GM23338 (cell line): ENCODE data around the gene EEF2K. TPM values are rescaled to one million over a fixed set of nuclear protein-coding genes. Genes with fewer than 3 reads are reported as not detected.

ENCODE experiments used
- ATAC-seq: fragments of 200-7000 bp; cut with Tn5 transposase; 3 replicates; pipeline ENCODE4 v1.9.1; 2020
- DNase-seq: peaks from one replicate; pipeline ENCODE4 v3.0.0-alpha.2; 2015; ENCODE audit warnings: low spot score
- H2AFZ ChIP-seq: fragments of 200-600 bp; sonication (generic); 2 replicates; pipeline ENCODE4 v1.8.0; 2016; ENCODE audit warnings: antibody characterized with exemption, mild to moderate bottlenecking, moderate library complexity
- H3F3A ChIP-seq: fragments of 200-600 bp; sonication (generic); replicated peaks from 2 replicates; pipeline ENCODE4 v1.8.0; 2017; ENCODE audit warnings: antibody characterized with exemption, mixed run types, low read depth
- H3K27ac ChIP-seq: fragments of 200-600 bp; sonication (generic); 2 replicates; pipeline ENCODE4 v1.6.1; 2016; ENCODE audit warnings: low read depth
- H3K27me3 ChIP-seq: fragments of 200-600 bp; sonication (generic); 2 replicates; pipeline ENCODE4 v1.8.0; 2016; ENCODE audit warnings: mild to moderate bottlenecking, mixed run types, moderate library complexity; ENCODE audit not compliant: insufficient read depth
- H3K36me3 ChIP-seq: fragments of 200-600 bp; sonication (generic); 2 replicates; pipeline ENCODE4 v1.8.0; 2016; ENCODE audit warnings: mild to moderate bottlenecking; ENCODE audit not compliant: insufficient read depth
- H3K4me1 ChIP-seq: fragments of 200-600 bp; sonication (generic); 2 replicates; pipeline ENCODE4 v1.8.0; 2016; ENCODE audit warnings: mild to moderate bottlenecking, moderate library complexity; ENCODE audit not compliant: insufficient read depth
- H3K4me2 ChIP-seq: fragments of 200-600 bp; sonication (generic); 2 replicates; pipeline ENCODE4 v1.7.1; 2017; ENCODE audit warnings: mixed run types
- H3K4me3 ChIP-seq: fragments of 200-600 bp; sonication (generic); 2 replicates; pipeline ENCODE4 v1.6.1; 2016; ENCODE audit warnings: mixed run types
- H3K79me2 ChIP-seq: fragments of 200-600 bp; sonication (generic); replicated peaks from 2 replicates; pipeline ENCODE4 v1.8.0; 2017; ENCODE audit warnings: mild to moderate bottlenecking; ENCODE audit not compliant: insufficient read depth
- H3K9me2 ChIP-seq: fragments of 200-600 bp; sonication (generic); 2 replicates; pipeline ENCODE4 v1.8.0; 2017; ENCODE audit not compliant: insufficient read depth
- H4K20me1 ChIP-seq: fragments of 200-600 bp; sonication (generic); replicated peaks from 2 replicates; pipeline ENCODE4 v1.8.0; 2017; ENCODE audit warnings: mild to moderate bottlenecking; ENCODE audit not compliant: insufficient read depth
- H3K27ac Mint-ChIP-seq: 2 replicates; pipeline ENCODE4 v1.8.0; 2020; ENCODE audit warnings: inconsistent platforms, mild to moderate bottlenecking, moderate library complexity, mixed read lengths
- H3K27me3 Mint-ChIP-seq: 3 replicates; pipeline ENCODE4 v1.8.0; 2022; ENCODE audit warnings: low read depth, mild to moderate bottlenecking, moderate library complexity, mixed read lengths, inconsistent platforms; ENCODE audit not compliant: insufficient read depth, poor library complexity
- H3K36me3 Mint-ChIP-seq: 3 replicates; pipeline ENCODE4 v1.8.0; 2021; ENCODE audit warnings: low read depth, mild to moderate bottlenecking, inconsistent platforms, moderate library complexity, mixed read lengths
- H3K4me1 Mint-ChIP-seq: 3 replicates; pipeline ENCODE4 v1.8.0; 2020; ENCODE audit warnings: mild to moderate bottlenecking, inconsistent platforms, mixed read lengths
- H3K4me3 Mint-ChIP-seq: 3 replicates; pipeline ENCODE4 v1.8.0; 2021; ENCODE audit warnings: moderate library complexity, mild to moderate bottlenecking, inconsistent platforms, mixed read lengths
- H3K9me3 Mint-ChIP-seq: 3 replicates; pipeline ENCODE4 v1.8.0; 2020; ENCODE audit warnings: moderate library complexity, mild to moderate bottlenecking, inconsistent platforms, mixed read lengths
- JUNB ChIP-seq: IDR thresholded peaks from one replicate; pipeline ENCODE4 v1.6.1; 2016; ENCODE audit warnings: antibody characterized with exemption; ENCODE audit not compliant: unreplicated experiment
- POLR2AphosphoS5 ChIP-seq: IDR thresholded peaks from 2 replicates; pipeline ENCODE4 v1.6.1; 2016; ENCODE audit warnings: antibody characterized with exemption, low read depth
- STAT1 ChIP-seq: IDR thresholded peaks from one replicate; pipeline ENCODE4 v1.6.1; 2016; ENCODE audit warnings: antibody characterized with exemption; ENCODE audit not compliant: unreplicated experiment
- ZNF114 ChIP-seq: fragments of 250-450 bp; sonication (Bioruptor Pico); IDR thresholded peaks from 2 replicates; pipeline ENCODE4 v1.5.0; 2020; ENCODE audit warnings: mild to moderate bottlenecking, moderate library complexity
- ZNF331 ChIP-seq: fragments of 250-450 bp; sonication (Bioruptor Pico); IDR thresholded peaks from 2 replicates; pipeline ENCODE4 v1.5.0; 2020; ENCODE audit warnings: low read depth, mild to moderate bottlenecking, moderate library complexity
- polyA plus RNA-seq: library from polyadenylated mRNA; unstranded; fragments of >200 nt; fragmentation: Nextera tagmentation; extraction: Ambion mirVana; gene quantifications from 2 replicates; pipeline ENCODE4 v1.2.1, GENCODE V29; 2016
- total RNA-seq: library from RNA; depleted of rRNA; stranded (reverse); fragments of >200 nt; shearing (Covaris generic); gene quantifications from 2 replicates; pipeline ENCODE4 v1.2.3, GENCODE V29; 2014
- TF ChIP-seq, protein P1 (sequence below): IDR thresholded peaks from 2 replicates; pipeline ENCODE4 v1.6.1; 2016; ENCODE audit warnings: antibody characterized with exemption

The EEF2K gene
- total and polyA plus RNA-seq, 2 experiments from 2014 or later = 5.4 to 23.9 TPM

DNA sequence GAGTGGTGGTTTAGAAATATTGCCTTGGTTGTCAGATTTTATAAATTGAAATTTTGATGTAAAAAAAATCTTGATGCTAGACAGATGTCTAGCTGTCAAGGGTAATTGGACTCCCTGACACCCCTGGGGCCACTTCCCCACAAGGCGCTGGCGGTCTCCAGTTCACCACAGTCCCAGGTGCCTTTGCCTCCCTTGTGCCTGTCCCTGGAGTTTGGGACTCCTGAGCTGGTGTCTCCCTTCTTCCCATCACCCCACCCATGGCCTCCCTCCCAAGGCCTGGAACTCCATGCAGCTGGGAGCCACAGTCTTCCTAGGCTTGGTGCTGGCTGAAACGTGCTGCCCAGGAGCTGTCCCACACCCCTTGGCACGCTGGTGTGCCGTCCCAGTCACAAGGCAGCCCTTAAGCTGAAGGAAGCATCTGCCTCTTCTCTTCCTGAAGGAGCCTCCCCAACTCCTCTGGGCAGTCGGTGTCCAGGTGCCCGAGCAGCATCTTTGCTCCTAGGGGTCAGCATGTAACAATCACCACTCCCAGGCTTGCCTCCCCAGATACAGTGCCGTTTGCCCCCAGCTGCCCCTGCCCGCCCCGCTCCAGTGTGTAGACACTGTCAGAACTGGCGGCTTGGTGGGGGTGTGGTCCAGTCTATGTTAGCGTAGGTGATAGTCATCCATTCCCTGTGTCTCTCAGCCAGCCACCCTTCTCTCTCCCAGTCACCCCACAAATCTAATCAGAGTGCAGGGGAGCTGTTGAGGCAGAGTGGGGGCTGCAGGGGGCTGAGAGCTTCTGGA is 117.3 kb downstream of the EEF2K start:
- H3K4me3 ChIP-seq = no peak overlapping the region
- peaks cover 36% of the 10 kb centered on the region for H3K36me3 ChIP-seq
- H4K20me1 ChIP-seq = peaks cover 4% of the 10 kb centered on the region
- Mint-ChIP-seq H3K27me3 (peaks cover 15% of the 10 kb centered on the region), H3K27ac (no peak overlapping the region), H3K4me3 (no peak overlapping the region), H3K4me1 (peaks cover 2% of the 10 kb centered on the region; the same call in 1 of the 3 replicates), H3K9me3 (no peaks in the 10 kb centered on the region), H3K36me3 (peaks cover 76% of the 10 kb centered on the region)
- H3K27ac ChIP-seq = no peak overlapping the region
- DNase-seq (no peak), ATAC-seq (no peak)
- TF ChIP-seq STAT1 (no peak), JUNB (no peak), ZNF331 (no peak)
- H3K4me1 ChIP-seq = no peaks in the 10 kb centered on the region
- H2AFZ ChIP-seq = no peak overlapping the region
- no peaks in the 10 kb centered on the region for H3K9me2 ChIP-seq
- H3K79me2 ChIP-seq = peaks cover 11% of the 10 kb centered on the region
- peaks cover 15% of the 10 kb centered on the region for H3F3A ChIP-seq
- H3K4me2 ChIP-seq = no peak overlapping the region
- no peaks in the 10 kb centered on the region for H3K27me3 ChIP-seq

GRCh38 chr16:22323959-22324786 is 118.1 kb downstream of the EEF2K start:
- no peak overlapping the region for H3K4me3 Mint-ChIP-seq
- Histone ChIP-seq H3K4me1 (no peaks in the 10 kb centered on the region), H4K20me1 (peaks cover under 1% of the 10 kb centered on the region), H3K4me3 (no peak overlapping the region), H2AFZ (no peak overlapping the region), H3K9me2 (no peaks in the 10 kb centered on the region), H3K79me2 (peaks cover 11% of the 10 kb centered on the region), H3K36me3 (peaks cover 40% of the 10 kb centered on the region), H3K4me2 (no peak overlapping the region), H3K27ac (no peak overlapping the region), H3K27me3 (no peaks in the 10 kb centered on the region), H3F3A (peaks cover 12% of the 10 kb centered on the region)
- H3K36me3 Mint-ChIP-seq = peaks cover 74% of the 10 kb centered on the region
- peaks cover 15% of the 10 kb centered on the region for H3K27me3 Mint-ChIP-seq
- peaks cover 2% of the 10 kb centered on the region; the same call in 1 of the 3 replicates for H3K4me1 Mint-ChIP-seq
- TF ChIP-seq POLR2AphosphoS5 (no peak), ZNF114 (no peak)
- TF ChIP-seq, protein P1, sequence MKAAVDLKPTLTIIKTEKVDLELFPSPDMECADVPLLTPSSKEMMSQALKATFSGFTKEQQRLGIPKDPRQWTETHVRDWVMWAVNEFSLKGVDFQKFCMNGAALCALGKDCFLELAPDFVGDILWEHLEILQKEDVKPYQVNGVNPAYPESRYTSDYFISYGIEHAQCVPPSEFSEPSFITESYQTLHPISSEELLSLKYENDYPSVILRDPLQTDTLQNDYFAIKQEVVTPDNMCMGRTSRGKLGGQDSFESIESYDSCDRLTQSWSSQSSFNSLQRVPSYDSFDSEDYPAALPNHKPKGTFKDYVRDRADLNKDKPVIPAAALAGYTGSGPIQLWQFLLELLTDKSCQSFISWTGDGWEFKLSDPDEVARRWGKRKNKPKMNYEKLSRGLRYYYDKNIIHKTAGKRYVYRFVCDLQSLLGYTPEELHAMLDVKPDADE = no peak
- no peak overlapping the region for H3K27ac Mint-ChIP-seq
- DNase-seq (no peak), ATAC-seq (no peak)
- H3K9me3 Mint-ChIP-seq = no peaks in the 10 kb centered on the region
